H54 (cell line): Measurements from ENCODE around the gene HLA-DQB2.
"Not testable (repeated sequence)": the region's sequence is repeated elsewhere in the genome, so short reads cannot be mapped to it uniquely, and the experiment has no call there.

ENCODE experiments used
- DNase-seq: peaks from one replicate; pipeline ENCODE4 v3.0.0; 2011; ENCODE audit warnings: low spot score, mixed read lengths; ENCODE audit not compliant: insufficient read length
- FAIRE-seq: peaks from 3 replicates; lab custom pipeline; 2011; peaks lifted over from hg19 to GRCh38; lab: Jason Lieb, UNC
- POLR2A ChIP-seq: IDR thresholded peaks from 2 replicates; pipeline ENCODE4 v1.6.1; 2011; ENCODE audit warnings: low read depth, mild to moderate bottlenecking, low read length

Gene HLA-DQB2

DNA sequence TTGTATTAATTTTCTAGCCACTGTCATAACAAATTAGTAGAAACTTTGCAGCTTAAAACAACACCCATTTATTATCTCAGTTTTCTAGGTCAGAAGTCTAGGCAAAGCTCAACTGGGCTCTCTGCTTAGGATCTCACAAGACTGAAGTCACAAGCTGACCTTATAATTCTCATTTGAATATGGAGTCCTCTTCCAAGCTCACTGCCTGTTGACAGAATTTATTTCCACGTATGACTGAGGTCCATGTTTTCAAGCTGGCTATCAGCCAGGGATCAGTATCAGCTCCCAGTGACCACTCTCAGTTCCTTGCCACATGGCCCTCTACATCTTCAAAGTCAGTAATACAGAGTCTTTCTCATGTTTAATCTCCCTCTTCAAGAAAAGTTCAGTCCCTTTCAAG lies 11.7 kb upstream of the HLA-DQB2 start:
- FAIRE-seq (no peak), DNase-seq (no peak)
- no peak for TF ChIP-seq POLR2A

DNA sequence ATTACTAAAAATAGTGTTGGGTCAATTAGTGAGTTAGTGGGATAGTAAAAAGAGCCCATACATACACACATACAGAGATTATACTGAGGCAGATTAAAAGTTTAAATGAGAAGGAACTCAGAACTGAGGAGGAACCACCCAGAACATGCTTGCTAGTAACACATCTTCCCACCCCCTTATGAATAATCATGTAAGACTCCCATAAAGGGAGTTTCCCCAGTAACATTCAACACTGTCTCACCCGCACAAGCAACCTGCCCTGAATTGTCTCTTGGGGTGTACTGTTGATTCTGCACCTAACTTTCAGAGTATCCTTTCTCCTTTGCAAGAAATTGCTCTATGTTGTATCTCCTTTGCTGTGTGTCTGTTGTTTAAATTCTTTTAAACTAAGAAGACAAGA lies 11.1 kb upstream of the HLA-DQB2 start:
- no peak for FAIRE-seq
- TF ChIP-seq POLR2A: no peak
- DNase-seq: no peak

DNA sequence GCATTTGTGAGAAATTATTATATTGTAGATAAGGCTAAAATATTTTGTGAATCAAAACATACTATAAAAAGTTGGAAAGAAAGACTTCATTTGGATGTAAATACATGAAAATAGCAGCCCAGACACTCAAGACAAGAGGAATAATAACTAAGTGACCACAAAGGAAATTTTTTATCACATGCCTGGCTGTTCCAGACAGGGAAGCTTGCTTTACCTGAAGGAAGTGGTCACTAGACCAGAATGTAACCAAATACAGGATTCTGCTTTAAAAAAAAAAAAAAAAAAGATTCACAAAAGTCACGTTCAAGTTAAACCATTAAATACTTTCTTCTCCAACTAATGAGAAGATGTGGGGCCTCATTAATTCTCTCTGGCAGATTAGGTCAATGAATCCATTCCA lies 9.3 kb upstream of the HLA-DQB2 start:
- FAIRE-seq: no peak
- DNase-seq: no peak
- TF ChIP-seq POLR2A: no peak

DNA sequence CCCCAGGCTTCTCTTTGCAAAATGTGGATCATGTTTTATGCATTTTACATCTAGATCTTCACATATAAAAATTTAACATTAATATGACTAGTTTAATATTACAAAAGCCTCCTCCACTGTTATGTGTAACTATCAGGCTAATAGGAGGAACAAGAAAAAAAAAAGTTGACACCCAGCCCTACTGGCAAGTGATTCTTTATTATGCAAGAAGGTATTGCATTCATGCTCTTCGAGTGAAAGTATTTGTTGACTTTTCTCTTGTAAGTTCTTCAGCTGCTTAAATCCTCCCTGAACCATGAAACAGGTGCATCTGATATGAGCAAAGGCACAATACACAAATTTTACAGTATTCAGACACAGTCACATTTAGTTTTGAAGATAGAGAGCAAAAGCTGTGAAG lies 716 bp upstream of the HLA-DQB2 start:
- DNase-seq (no peak), FAIRE-seq (no peak)
- TF ChIP-seq POLR2A: no peak

DNA sequence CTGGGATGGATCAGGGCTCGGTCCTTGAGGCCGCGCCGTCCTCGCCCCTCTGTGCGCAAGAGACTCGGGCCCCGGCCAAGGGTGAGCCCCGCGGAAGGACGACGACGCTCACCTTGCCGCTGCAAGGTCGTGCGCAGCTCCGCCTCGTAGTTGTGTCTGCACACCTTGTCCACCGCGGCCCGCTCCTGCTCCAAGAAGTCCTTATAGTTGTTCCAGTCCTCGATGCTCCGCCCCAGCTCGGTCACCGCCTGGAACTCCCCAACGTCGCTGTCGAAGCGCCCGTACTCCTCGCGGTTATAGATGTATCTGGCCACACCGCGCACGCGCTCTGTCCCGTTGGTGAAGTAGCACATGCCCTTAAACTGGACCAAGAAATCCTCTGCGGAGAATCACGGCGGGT lies 1.8 kb downstream of the HLA-DQB2 start:
- DNase-seq: no peak
- FAIRE-seq: no peak
- TF ChIP-seq POLR2A: no peak

DNA sequence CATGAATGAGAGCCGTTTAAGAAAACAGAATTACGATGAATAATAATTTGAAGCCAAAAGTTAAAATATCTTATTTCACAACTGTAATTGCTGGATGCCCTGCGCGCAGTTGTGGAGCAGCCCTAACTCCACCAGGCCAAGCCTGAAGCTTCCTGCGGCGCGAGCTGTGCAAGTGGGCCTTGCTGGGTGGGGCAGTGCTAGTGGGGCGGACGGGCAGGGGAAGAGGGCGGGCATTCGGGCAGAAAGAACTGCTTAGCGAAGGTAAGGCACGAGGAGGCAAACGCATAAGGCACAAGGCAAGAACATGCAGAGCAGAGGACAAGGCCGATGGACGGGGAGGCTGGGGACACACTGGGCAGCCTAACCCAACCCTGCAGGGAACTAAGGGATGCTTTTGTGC lies 2.3 kb downstream of the HLA-DQB2 start:
- no peak for DNase-seq
- FAIRE-seq: no peak
- TF ChIP-seq POLR2A: no peak

DNA sequence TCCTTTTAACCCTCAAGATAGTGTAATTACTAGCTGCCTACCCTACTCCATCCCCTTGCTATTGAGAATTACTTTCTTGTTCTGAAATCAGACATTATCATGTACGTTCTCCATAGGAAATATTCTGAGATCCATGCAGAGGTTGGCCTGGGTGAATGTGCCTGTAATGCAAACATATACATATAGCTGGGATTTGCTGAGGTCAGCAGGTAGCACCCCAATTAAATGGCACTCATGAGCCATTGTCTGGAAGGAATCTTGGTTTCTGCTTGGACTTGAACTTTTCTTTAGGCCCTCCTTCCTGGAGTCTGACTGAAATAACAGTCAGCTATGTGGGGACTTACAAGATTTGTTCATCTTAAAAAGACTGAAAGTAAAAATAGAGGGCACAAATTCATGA lies 3.7 kb downstream of the HLA-DQB2 start:
- TF ChIP-seq POLR2A: no peak
- FAIRE-seq: no peak
- no peak for DNase-seq

DNA sequence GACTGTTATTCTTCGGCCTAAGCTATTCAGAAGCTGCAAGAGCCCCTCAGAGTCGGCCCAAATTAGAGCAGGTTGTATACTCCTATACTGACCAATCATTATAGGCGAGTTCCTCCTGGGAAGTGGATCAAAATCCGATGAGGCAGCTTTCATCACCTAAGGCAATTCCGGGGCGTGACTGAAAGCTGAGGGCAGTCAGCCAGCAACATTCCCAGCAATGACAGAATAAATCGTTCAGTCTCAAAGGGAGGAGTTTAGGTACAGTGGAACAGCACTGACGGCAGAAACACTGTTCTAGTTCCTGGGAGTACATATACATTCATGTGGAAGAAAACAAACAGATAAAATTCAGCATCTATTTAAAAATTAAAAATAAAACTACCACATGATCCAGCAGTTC lies 10.8 kb downstream of the HLA-DQB2 start:
- FAIRE-seq (peak; percentile 23), DNase-seq (no peak)
- no peak for TF ChIP-seq POLR2A

DNA sequence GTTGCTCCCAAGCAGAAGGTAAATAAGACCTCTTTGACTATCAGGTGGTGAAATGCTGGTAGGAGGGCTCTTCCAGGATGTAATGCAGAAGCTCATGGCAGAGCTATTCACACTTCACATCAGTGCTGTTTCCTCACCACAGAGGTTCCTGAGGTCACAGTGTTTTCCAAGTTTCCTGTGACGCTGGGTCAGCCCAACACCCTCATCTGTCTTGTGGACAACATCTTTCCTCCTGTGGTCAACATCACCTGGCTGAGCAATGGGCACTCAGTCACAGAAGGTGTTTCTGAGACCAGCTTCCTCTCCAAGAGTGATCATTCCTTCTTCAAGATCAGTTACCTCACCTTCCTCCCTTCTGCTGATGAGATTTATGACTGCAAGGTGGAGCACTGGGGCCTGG lies 17.7 kb downstream of the HLA-DQB2 start:
- DNase-seq, FAIRE-seq: not testable (repeated sequence)

DNA sequence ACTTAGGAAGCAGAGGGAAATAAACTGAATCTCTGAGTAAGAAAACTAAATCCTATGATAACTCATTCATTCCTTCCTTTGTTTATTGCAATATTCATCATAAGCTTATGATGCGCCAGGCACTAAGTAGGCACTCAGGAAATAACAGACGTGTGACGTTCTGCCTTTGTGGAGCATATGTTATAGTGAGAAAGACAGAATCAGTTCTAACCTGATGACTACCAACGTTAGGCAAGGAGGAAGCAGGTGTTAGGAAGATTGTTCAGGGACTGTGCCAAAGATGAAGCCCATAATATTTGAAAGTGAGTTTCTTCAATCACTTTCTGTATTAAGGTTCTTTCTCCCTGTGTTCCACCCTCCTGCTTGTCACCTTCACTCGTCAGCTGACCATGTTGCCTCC lies 18.6 kb downstream of the HLA-DQB2 start:
- no peak for FAIRE-seq
- no peak for TF ChIP-seq POLR2A
- no peak for DNase-seq

DNA sequence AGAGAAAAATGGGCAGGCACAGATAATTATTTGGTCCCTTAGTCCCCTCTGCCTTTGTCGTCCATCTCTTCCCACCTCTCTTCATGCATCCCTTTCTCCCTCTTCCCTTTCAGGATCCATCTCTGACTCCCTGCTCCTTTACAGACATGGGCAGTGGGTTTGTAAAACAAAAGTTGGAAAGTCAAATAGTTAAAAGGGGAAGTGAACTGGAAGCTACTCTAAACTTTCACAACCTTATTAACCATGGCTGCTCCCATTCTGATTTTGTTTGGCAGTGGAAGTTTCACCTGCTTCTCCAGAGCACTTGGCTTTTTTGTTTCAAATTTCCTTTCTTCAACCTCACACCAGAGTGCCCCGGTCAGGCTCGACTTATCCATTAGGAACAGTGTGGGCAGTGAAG lies 21.0 kb downstream of the HLA-DQB2 start:
- no peak for DNase-seq

DNA sequence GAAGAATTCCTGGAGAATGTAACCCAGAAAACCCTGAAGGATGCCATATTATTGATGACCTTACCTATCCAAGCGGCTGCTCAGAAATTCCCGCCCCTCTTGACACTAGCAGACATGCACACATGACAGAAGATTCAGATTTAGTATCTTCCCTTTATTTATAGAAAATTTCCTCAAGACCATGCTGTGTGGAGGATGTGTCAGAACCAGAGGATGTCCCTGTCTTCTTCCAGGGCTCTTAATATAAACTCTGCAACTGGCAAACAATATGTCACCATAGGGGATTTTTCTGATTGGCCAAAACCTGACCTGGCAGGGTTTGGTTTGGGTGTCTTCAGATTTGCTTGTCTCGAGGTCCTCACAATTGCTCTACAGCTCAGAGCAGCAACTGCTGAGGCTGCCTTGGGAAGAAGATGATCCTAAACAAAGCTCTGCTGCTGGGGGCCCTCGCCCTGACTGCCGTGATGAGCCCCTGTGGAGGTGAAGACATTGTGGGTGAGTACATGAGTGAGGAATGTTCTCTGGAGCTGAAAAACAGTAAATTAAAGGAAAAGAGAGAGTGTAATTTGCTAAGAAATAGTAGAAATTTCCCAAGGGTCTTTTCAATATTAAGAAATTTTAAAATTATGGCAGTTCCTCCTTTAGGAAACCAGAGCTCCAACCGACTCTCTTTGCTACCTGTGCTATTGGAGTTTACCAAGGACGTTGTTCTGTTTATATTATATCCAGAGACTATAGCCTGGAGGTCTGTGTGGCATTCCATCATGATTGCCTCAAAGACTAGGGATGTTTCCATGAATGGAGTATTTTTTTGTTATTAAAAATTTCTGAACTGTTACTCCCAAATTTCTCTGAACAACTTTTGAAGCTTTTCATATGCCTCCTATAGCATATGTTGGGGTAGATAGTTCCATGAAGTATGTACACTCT lies 22.0 kb downstream of the HLA-DQB2 start, which contains the start of gene HLA-DQA2:
TSS of gene HLA-DQA2 (plus strand) at position 361 of the 930 bp plus-strand sequence. CDS start at position 414, 53 bp downstream.
- DNase-seq (no peak), FAIRE-seq (no peak)
- no peak for TF ChIP-seq POLR2A

More for the DNA sequence above, 21.0 kb downstream of the HLA-DQB2 start:
- no peak for FAIRE-seq
- no peak for TF ChIP-seq POLR2A

DNA sequence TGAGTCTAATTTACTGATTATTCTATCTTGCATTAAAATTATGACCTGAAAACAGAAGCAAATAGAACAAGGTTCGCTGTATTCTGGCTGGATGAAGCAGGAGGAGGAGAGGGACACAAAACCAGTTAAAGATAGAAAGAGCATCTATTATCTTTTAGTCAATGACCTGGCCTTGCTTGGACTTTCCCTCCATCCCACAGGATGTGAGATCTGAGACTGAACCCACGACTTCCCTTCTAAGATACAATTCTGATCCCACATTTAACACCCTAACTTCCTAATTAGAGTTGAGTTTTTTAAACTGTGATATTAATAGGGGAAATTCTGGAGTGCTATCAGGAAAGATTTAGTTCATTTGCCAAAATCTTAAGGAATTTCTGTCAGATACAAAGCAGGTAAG lies 25.2 kb downstream of the HLA-DQB2 start:
- TF ChIP-seq POLR2A: no peak
- DNase-seq (no peak), FAIRE-seq (no peak)

DNA sequence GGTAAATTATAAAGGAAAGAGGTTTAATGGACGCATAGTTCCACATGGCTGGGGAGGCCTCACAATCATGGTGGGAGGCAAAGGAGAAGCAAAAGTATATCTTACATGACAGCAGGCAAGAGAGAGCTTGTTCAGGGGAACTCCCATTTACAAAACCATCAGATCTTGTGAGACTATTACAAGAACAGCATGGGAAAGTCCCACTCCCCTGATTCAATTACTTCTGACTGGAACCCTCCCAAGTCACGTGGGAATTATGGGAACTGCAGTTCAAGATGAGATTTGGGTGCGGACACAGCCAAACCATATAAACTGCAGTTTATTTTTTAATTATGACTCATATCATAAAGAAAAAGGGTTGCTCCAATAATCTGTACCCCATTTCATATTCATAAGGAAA lies 44.5 kb downstream of the HLA-DQB2 start:
- TF ChIP-seq POLR2A: no peak
- FAIRE-seq (no peak), DNase-seq (no peak)

DNA sequence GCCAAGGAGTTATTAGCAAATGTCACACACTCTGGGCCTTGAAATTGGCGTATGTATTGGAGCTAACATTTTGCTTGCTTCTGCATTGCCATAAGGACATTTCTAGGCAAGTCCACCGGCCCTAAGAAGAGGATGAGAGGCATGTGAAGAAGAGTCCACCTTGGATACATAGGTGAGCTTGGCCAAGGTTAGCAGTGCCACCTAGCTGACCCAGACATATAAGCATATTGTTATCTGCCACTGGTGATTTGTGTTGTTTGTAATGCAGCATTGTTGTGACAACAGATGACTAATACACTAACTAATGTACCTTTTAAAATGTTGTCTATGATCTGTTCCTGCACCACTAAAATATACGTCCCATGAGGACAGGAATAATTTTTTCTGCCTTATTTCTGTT lies 46.9 kb downstream of the HLA-DQB2 start:
- FAIRE-seq (no peak), DNase-seq (no peak)
- TF ChIP-seq POLR2A: no peak
